ENCODE results near the gene OBSL1. TPM values are rescaled to one million over a fixed set of nuclear protein-coding genes. Genes with fewer than 3 reads are reported as not detected.
A peak's percentile ranks its signal among the peaks of the same experiment; 100 is the strongest.

The OBSL1 gene
- total and polyA plus RNA-seq, 2 donors (not counting 1 experiment from before 2014, with no cell fraction given) = not detected

- intact Hi-C loops (cut with micrococcal nuclease) = no loop called here
- Mint-ChIP-seq H3K27ac (no peak overlapping the region), H3K4me3 (peak overlapping the region; percentile 69), H3K27me3 (peaks cover 48% of the 10 kb centered on the region), H3K9me3 (ENCODE audit: insufficient read depth) (no peaks in the 10 kb centered on the region), H3K4me1 (peaks cover 26% of the 10 kb centered on the region)
- WGBS (ENCODE audit: insufficient coverage) = 2% methylated on average over 25 of the region's 26 CpGs
- POLR2A ChIA-PET = interaction anchor here (1.6 kb wide), 1 partner anchor 12 kb away, joined by 3 read pairs; no protein-coding TSS in a partner anchor
- peaks cover 0 to 18% (median 0%) of the 10 kb centered on the region in 3 donors for H3K9me3 ChIP-seq (ENCODE audit: control extremely low read depth in 1 of 3, control insufficient read depth in 2 of 3, insufficient read depth in 1 of 3, low read length in 2 of 3)
- peaks cover 0 to 68% (median 19%) of the 10 kb centered on the region in 4 experiments for H3K27me3 ChIP-seq (replicated peaks in 1 of 4; ENCODE audit: control extremely low read depth in 1 of 4, control insufficient read depth in 3 of 4, insufficient read depth in 4 of 4, low read length in 3 of 4)
- H2AFZ ChIP-seq (ENCODE audit: insufficient read depth, low read depth, low read length, poor library complexity, severe bottlenecking) = no peak overlapping the region
- ATAC-seq (ENCODE audit: low read depth) = peak; percentile 72
- no peaks in the 10 kb centered on the region for H3K79me2 ChIP-seq (ENCODE audit: control insufficient read depth, insufficient read depth, low read length)
- peaks cover 15 to 30% of the 10 kb centered on the region in 2 donors for H3K4me1 ChIP-seq (ENCODE audit: control insufficient read depth in 2 of 2, insufficient read depth in 2 of 2, low read length in 2 of 2)
- peak; percentile 57 for DNase-seq
- H4K20me1 ChIP-seq (ENCODE audit: control insufficient read depth, insufficient read depth, low read length, poor library complexity, severe bottlenecking) = no peaks in the 10 kb centered on the region
- H3K9ac ChIP-seq (ENCODE audit: low read length) = no peak overlapping the region
- H3K4me2 ChIP-seq (replicated peaks; ENCODE audit: low read depth, low read length, poor library complexity, severe bottlenecking) = peak overlapping the region; percentile 64
- H3K27ac ChIP-seq (ENCODE audit: low read length in 2 of 2) = no peak overlapping the region
- CTCF ChIA-PET = interaction anchor here (0.5 to 2.7 kb wide), 13 partner anchors 9 to 133 kb away, joined by 3 to 15 read pairs (median 4); partner anchors contain the start of gene GMPPA
- peak overlapping the region in 1 of 5 experiments; percentile 8 for H3K4me3 ChIP-seq (ENCODE audit: control extremely low read depth in 1 of 5, extremely low read depth in 1 of 5, insufficient read depth in 1 of 5, low read depth in 2 of 5, low read length in 4 of 5)
- H3K36me3 ChIP-seq (replicated peaks in 1 of 2; ENCODE audit: control extremely low read depth in 1 of 2, control insufficient read depth in 1 of 2, extremely low read depth in 1 of 2, insufficient read depth in 2 of 2, low read length in 1 of 2) = peaks cover 0 to 18% of the 10 kb centered on the region in 2 experiments
- TF ChIP-seq EZH2 (IDR thresholded peaks at IDR 0.05; ENCODE audit: borderline replicate concordance, insufficient read depth, low read depth, low read length, poor library complexity, severe bottlenecking) (no peak), CTCF (IDR thresholded peaks at IDR 0.05) (peak; percentile 59)
These were observed 61.4 kb downstream of the OBSL1 start for GRCh38 chr2:219509780-219510511.
